PFSK-1 (cell line): ENCODE measurements around the gene AHDC1.

Experiments
- POLR2AphosphoS5 ChIP-seq: IDR thresholded peaks from 2 replicates; pipeline ENCODE4 v1.6.1; 2012; ENCODE audit warnings: low read depth, mild to moderate bottlenecking, control low read depth, low read length, moderate library complexity
- SIN3A ChIP-seq: IDR thresholded peaks from 2 replicates; pipeline ENCODE4 v1.6.1; 2012; ENCODE audit warnings: mild to moderate bottlenecking, low read length, moderate library complexity, borderline replicate concordance; ENCODE audit not compliant: insufficient read depth

DNA sequence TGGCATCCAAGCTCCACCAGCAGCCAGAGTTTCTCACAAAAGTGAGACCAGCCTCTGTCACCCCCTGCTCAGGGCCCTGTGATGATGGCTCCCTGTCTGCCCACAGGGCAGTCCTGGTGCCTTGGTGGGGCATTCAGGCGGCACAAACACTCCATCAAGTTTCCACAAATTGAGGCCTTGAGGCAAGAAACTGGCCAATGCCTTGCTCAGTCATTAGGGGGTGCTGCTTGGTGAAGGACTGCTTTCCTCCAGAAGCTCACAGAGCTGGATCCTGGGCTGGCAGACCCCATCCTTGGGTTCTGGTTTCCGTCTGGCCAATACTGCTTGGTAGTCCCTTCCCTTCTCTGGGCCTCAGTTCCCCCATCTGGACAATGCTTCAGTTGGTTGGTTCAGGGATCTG is 12.5 kb upstream of the AHDC1 start:
- no peak for TF ChIP-seq POLR2AphosphoS5
- no peak for TF ChIP-seq SIN3A
